ENCODE results near the gene GRIN3B. TPM values are rescaled to one million over a fixed set of nuclear protein-coding genes. Genes with fewer than 3 reads are reported as not detected.

GRIN3B gene
- total and polyA plus RNA-seq, 9 of the 15 experiments (the other 6 are each of a cell fraction or from before 2014, with no cell fraction given) = 0.06 to 0.95 (median 0.19) TPM; not detected in 6

- no peak for TF ChIP-seq PTRF (tag; IDR thresholded peaks at IDR 0.05)
- TF ChIP-seq CCNT2 (IDR thresholded peaks at IDR 0.05; ENCODE audit: borderline replicate concordance, extremely low read depth, insufficient read length, low read depth, low read length) = peak; percentile 48
- no peak for TF ChIP-seq NBN (IDR thresholded peaks at IDR 0.05; ENCODE audit: low read depth)
- no peak for TF ChIP-seq ZNF592 (IDR thresholded peaks at IDR 0.05)
- peak; percentile 69 for TF ChIP-seq ZBTB7A (IDR thresholded peaks at IDR 0.05; ENCODE audit: borderline replicate concordance, control insufficient read depth, low read depth, low read length)
- TF ChIP-seq MCM7 (IDR thresholded peaks at IDR 0.05) = no peak
- TF ChIP-seq VEZF1 (CRISPR knock-in tag; IDR thresholded peaks at IDR 0.05) = peak; percentile 97
- TF ChIP-seq SIN3A (IDR thresholded peaks at IDR 0.05; ENCODE audit: borderline replicate concordance in 2 of 2, control insufficient read depth in 1 of 2, low read depth in 2 of 2, low read length in 2 of 2) = peak in 1 of 2 experiments; percentile 52; a peak in 1 of 4 replicates
- no peak for TF ChIP-seq ZNF551 (CRISPR knock-in tag; IDR thresholded peaks at IDR 0.05)
- TF ChIP-seq ZNF699 (CRISPR knock-in tag; IDR thresholded peaks at IDR 0.05; ENCODE audit: insufficient replicate concordance) = no peak
- no peak for TF ChIP-seq FOS (IDR thresholded peaks at IDR 0.05; ENCODE audit: extremely low read depth, insufficient read length)
- no peak for TF ChIP-seq ZBTB5 (IDR thresholded peaks at IDR 0.05)
- TF ChIP-seq ZNF639 (CRISPR knock-in tag; conservative IDR thresholded peaks at IDR 0.05 in 1 of 2, IDR thresholded peaks at IDR 0.05 in 1 of 2) = 0 out of 4 replicates have a peak, but pooled peaks of 1 of the 2 experiments have one; percentile 50
- no peak for TF ChIP-seq CHD2 (IDR thresholded peaks at IDR 0.05; ENCODE audit: low read depth, low read length)
- TF ChIP-seq ARID1B (IDR thresholded peaks at IDR 0.05) = peak; percentile 33; the same call in 1 of the 2 replicates
- no peak for TF ChIP-seq ZBTB17 (CRISPR knock-in tag; IDR thresholded peaks at IDR 0.05)
- no peak for TF ChIP-seq STAG1 (CRISPR knock-in tag; IDR thresholded peaks at IDR 0.05; ENCODE audit: borderline replicate concordance)
Observed at GRCh38 chr19:1028062-1028926, 28.1 kb downstream of the GRIN3B start (continued).

All from K562 (cell line).